Keratinocyte (primary cell): ENCODE data around the gene ZNF407.

Source experiments
- CTCF ChIP-seq, 3 experiments: IDR thresholded peaks in 1 of 3; conservative IDR thresholded peaks in 1 of 3; optimal IDR thresholded peaks in 1 of 3; 2 replicates in 2 of 3; 3 replicates in 1 of 3; pipeline versions ENCODE3 to v1.5.1; 2011; ENCODE audit warnings: low read length in 3 of 3, mild to moderate bottlenecking in 3 of 3, moderate library complexity in 2 of 3, control low read depth in 1 of 3, inconsistent platforms in 1 of 3; ENCODE audit not compliant: insufficient read depth in 2 of 3; ENCODE audit errors: extremely low read depth in 1 of 3
- EZH2 ChIP-seq: IDR thresholded peaks from one replicate; pipeline ENCODE4 v1.6.1; 2012; ENCODE audit warnings: inconsistent platforms, mild to moderate bottlenecking, low read length, moderate library complexity

GRCh38 chr18:74739926-74740325, 142.3 kb downstream of the ZNF407 start:
- TF ChIP-seq CTCF (optimal IDR thresholded peaks at IDR 0.05 in 1 of 3, IDR thresholded peaks at IDR 0.05 in 1 of 3, conservative IDR thresholded peaks at IDR 0.05 in 1 of 3; ENCODE audit: extremely low read depth in 1 of 3, insufficient read depth in 2 of 3, low read length in 3 of 3) (no peak), EZH2 (no peak)
